Stimulated activated CD8-positive, alpha-beta memory T cell treated with anti-CD3 and anti-CD28 coated beads, Interleukin-7, amount 100 ng/mL, for 1 hour (primary cell): ENCODE results near the gene DNMT1.
"Not testable (repeated sequence)": the region's sequence is repeated elsewhere in the genome, so short reads cannot be mapped to it uniquely, and the experiment has no call there.

Experiments used
- DNase-seq, 2 donors: peaks; one replicate each; pipeline ENCODE4 v3.0.0-alpha.2; 2020; ENCODE audit warnings: low read depth in 2 of 2

DNMT1 gene

DNA sequence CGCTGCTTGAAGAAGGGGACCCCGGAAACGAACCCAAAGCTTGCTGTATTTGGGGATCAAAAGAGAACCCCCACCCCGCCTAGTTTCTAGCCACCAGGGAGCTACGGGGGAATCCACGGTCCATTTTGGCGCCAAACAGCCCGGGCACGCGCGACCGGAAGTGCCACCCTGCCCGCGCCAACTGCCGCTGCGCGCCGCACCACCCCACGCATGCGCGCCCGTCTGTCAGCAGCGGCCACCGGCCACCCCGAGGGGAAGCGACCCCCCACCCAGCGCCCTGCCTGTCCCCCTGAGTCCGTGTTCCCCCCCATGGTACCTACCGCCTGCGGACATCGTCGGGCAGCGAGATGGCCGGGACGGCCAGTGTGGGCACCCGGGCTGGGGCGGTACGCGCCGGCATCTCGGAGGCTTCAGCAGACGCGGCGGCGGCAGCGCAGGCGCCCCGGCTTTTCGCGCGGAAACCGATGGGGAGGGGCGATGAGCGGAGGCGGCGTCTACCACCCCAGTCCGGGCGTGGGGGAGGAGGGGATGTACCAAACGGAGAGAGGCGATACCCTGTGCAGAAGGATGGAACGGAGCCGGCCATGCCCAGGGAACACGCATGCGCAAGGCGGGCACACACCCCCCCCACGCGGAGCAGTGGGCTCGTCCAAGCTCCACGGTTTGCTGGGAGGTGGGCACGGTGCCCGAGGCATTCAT lies at the start of gene DNMT1:
TSS of gene DNMT1 (minus strand) at position 454 of the 699 bp plus-strand sequence. CDS start at position 400, 54 bp downstream.
- DNase-seq, result peak; percentile 84 to 94

DNA sequence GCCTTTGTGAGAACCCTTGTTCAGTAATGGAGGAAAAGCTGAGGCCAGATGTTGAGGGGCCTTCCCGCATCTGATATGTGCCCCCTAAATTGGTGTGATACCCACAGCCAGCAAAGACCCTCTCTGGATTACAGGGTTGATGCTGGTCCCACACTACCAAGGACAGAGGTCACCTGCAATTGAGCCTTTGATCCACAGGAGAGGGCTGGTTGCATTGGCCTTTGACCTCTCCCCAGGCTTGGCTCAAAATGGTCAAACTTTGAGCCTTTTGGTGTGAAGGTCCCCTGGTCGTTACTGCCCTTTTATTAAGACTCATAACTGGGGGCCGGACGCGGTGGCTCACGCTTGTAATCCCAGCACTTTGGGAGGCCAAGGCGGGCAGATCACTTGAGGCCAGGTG lies 48.9 kb upstream of the DNMT1 start:
- DNase-seq, result no peak

DNA sequence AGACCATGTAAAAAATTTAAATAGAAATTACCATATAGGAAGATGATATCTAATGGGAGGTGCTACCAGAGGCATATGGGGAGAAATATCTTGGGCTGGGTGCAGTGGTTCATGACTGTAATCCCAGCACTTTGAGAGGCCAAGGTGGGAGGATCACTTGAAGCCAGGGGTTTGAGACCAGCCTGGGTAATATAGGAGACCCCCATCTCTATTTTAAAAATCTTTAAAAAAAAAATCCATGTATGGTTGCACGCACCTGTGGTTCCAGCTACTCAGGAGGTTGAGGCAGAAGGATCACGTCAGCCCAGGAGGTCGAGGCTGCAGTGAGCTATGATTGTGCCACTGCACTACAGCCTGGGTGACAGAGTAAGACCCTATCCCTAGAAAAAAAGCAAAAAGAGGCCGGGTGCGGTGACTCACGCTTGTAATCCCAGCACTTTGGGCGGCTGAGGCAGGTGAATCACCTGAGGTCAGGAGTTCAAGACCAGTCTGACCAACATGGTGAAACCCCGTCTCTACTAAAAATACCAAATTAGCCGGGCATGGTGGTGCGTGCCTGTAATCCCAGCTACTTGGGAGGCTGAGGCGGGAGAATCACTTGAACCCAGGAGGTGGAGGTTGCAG lies 47.2 kb upstream of the DNMT1 start:
- DNase-seq, result not testable (repeated sequence)

DNA sequence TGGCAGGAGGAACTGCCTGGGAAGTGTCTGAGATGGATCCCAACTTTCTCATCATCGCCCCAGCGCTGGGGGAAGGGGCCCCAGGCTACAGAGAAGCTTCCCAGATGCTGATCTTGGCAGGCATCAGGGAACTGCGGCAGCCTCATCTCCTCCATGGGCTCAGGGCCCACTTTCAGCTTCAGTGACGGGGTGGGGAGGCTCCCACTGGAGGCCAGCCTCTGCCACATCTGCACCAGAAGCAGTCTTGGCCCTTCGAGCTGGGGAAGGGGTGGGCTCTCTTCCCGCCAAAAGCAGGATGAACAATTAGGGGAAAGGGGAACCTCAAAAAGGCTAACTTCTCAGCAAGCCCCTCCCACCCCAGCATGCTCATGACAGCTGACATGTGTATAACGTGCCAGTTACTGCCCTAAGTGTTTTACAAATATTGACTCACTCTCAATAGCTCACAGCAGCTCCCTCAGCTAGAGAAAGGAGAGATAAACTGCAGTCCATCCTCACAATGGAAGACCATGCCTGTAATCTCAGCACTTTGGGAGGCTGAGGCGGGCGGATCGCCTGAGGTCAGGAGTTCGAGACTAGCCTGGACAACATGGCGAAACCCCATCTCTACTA lies 43.5 kb upstream of the DNMT1 start:
- DNase-seq, result no peak

DNA sequence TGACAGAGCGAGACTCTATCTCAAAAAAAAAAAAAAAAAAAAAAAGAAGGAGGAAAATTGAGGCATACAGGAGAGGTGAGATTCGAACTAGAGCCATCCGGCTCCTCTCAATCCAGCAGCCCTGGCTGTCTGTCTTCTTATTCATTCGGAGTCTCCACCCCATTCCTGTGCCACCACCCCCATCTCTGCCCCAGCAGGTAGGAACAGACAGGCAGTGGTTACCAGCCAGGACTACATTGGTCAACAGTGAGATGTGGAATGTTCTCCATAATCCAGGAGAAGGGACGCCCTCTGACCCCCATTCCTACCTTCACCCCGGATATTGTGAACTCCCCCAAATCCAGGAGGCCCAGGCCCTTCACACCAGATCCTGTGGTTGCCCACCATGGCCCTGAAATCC lies 42.9 kb upstream of the DNMT1 start:
- DNase-seq, result no peak

DNA sequence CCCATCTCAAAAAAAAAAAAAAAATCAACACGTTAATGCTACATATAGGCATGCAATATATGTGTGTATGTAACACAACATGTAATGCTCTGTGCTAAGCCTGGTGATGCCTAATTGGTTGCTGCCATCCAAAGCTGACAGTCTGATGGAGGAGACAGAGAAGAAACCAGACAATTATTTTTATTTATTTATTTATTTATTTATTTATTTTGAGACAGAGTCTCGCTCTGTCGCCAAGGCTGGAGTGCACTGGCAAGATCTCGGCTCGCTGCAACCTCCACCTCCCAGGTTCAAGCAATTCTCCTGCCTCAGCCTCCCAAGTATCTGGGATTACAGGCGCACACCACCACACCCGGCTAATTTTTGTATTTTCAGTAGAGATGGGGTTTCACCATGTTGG lies 40.7 kb upstream of the DNMT1 start:
- not testable (repeated sequence) for DNase-seq

DNA sequence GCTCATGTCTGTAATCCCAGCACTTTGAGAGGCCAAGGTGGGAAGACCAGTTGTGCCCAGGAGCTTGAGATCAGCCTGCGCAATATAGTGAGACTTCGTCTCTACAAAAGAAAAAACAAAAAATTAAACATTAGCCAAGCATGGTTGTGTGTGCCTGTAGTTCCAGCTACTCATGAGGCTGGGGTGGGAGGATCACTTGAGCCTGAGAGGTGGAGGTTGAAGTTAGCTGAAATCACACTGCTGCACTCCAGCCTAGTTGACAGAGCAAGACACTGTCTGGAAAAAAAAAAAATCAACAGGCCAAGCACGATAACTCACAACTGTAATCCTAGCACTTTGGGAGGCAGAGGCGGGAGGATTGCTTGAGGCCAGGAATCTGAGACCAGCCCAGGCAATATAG lies 40.2 kb upstream of the DNMT1 start:
- no peak for DNase-seq

DNA sequence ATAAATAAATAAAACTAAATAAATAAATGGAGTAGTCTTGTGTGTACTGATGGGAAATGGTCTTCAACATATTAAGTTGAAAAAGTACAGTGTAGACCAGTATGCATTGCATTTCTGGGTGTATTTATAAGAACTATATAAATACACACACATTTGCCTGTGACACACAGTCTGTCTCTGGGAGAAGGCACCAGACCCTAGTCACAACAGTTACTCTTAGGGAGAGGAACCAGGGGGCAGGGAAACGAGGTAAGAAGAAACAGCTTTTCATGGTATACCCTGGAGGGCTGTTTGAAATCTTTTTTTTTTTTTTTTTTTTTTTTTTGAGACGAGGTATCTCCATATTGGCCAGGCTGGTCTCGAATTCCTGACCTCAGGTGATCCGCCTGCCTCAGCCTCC lies 39.2 kb upstream of the DNMT1 start:
- no peak for DNase-seq

DNA sequence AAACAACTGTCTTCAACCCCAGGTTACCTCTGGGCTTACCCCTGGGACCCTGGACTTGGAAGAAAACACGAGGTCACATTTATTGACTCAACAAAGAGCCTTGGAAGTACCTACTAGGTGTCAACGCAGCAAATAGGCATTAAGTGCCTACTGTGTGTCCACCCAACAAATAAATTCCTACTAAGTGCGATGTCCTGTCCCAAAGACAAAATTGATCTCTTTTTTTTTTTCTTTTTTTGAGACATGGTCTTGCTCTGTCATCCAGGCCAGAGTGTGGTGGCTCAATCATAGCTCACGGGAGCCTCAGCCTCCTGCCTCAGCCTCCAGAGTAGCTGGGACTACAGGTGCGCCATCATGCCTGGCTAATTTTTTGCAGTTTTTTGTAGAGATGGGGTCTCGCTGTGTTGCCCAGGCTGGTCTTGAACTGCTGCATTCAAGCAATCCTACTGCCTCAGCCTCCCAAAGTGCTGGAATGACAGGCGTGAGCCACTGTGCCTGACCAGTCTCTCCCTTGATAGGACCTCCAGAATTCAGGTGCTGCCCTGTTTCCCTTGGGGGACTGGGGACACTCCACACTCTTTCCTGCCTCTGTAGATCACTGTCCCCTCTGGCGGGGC lies 37.0 kb upstream of the DNMT1 start:
- no peak for DNase-seq

DNA sequence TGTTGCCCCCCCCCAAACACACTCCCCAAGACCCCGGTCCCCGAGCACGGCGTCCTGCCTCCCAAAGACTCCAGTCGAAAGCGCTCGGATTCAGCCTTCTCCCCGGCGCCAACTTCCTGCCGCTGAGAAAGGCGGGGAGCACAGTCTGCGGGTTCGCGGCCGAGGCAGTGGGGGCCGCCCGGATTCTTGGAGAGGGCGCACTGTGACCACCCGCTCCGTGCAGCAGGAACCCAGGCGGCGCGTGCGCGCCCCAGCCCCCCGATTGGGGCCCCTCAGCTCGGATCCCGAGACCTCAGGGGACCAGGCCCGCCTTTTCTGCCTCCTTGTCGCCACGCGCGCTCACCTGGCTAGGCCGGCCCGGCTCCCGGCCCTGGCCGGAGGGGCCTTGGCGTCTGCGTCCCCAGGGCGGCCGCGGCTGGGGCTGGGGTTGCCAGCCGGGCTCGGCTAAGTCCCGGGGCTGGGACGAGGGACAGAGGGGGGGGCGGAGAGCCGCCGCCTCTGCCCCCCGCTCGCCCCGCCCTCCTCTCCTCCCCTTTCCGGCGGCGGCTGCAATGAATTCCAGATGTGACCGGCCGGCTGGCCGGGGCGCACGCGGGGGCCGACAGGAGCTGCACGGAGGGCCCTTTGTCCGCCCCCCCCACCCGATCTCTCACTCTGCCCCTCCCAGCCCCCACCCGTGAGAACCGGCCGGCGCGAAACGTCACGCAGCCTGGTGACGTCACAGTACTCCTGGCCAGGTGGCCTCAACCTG lies 36.3 kb upstream of the DNMT1 start, which contains the start of gene S1PR2:
TSS of gene S1PR2 (minus strand) at position 471 of the 751 bp plus-strand sequence. CDS start 6,426 bp downstream, outside the sequence.
- peak in 1 of 2 donors; percentile 27 for DNase-seq

DNA sequence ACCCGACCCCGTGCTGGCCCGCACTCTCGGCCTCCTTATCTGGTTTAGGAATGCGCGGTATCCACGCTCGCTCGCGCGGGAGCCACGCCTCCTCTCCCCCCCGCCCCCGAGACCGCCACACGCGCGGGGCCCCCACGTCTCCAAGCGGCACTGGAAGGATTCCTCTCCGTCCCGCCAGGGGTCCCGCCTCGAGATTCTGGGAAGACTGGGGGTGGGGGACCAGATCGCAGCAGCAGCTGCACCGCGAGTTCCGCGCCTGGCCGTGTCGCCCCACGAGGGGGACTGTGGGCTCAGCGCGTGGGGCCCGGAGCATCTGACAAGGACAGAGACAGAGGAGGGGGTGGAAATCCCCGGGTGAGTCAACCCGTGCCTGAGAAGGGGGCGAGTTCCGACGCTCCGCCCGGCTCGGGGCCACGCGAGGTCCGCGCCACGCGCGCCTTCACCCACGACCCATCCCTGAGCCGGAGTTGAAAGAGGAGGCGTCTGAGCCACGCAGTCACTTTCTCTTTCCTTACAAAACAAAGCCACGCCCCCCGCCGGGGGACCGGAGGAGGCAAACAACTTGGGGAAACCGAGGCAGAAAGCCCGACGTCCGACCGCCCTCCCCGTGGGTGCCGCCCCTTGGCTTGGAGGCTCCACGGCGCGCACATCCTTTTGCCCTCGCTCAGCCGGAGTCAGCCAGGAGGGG lies 35.6 kb upstream of the DNMT1 start:
- peak in 1 of 2 donors; percentile 18 for DNase-seq

DNA sequence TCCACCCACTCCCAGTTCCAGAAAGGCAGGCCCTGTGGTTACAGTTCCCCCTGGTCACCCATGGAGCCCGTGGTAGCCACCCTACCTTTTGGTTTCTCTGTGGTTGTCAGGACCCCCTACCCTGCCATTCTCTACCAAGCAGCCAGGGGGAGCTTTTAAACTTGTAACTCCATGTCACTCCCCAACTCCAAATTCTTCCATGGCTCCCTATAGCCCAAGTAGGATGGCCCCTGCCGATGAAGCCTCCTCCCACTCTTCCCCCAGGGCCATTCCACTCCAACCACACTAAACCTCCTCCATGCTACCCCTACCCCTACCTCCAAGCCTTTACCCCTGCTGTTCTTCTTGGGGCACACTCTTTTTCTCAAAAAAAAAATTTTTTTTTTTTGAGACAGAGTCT lies 34.2 kb upstream of the DNMT1 start:
- DNase-seq, result no peak

DNA sequence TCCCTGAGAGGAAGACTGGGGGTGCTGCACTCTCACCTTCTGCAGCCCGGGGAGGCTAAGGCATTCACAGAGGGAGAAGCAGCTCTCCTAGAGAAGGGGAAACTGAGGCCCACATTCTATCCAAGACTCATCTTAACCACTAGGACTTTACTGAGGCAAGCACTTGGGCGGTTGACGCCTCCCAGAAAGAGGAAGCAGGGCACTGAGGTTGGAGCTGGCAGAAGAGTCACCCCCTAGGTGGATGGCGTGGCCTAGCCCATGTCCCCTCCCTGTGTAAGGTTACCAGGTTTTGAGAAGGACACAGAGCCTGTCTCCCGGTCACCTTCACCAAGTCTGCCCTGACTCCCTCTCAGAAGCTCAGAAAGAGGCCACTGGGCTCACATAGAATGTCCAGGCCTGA lies 33.6 kb upstream of the DNMT1 start:
- no peak for DNase-seq

DNA sequence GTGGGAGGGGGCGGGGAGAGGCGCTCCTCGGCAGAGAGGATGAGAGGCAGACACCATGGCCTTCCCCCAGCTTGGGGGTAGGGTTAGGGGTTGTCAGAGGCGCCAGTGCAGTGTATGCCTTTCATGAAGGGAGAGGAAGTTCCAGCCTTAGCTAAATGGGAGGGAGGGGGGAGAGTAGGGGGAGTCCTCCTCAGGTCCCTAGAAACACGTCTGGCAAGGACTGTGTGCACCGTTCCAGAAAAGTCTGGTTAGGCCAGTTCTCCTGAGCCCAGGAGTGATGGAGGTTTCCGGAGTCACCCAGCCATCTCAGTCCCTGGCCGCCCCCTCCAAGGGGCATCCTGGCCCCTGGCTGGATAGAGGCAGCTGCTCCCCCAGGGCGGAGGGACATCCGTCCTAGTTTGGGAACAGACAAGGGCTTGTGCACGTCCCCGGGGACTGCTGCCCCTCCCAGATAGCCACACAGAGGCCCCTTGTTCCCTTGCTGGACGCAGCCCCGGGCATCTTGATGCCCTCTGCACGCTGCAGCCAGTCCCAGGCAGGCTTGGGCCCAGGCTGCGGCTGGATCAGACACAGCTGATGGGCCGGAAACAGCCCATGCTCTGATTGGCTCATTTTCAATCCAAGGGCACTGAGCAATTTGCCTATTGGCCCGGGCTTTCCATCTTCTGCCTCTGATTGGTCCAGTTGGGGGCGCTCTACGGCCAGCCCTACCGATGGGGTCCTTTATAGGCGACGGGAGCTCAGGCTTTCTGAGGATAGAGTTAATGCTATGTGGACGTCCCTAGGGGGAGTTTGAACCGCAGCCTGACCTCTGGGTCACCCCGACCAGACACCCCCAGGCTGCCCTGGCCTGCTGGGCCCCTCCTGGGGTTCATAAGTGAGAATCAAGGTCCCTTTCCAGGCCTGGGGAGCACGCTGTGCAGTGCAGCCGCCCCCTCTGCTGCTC lies 32.5 kb upstream of the DNMT1 start:
- no peak for DNase-seq

DNA sequence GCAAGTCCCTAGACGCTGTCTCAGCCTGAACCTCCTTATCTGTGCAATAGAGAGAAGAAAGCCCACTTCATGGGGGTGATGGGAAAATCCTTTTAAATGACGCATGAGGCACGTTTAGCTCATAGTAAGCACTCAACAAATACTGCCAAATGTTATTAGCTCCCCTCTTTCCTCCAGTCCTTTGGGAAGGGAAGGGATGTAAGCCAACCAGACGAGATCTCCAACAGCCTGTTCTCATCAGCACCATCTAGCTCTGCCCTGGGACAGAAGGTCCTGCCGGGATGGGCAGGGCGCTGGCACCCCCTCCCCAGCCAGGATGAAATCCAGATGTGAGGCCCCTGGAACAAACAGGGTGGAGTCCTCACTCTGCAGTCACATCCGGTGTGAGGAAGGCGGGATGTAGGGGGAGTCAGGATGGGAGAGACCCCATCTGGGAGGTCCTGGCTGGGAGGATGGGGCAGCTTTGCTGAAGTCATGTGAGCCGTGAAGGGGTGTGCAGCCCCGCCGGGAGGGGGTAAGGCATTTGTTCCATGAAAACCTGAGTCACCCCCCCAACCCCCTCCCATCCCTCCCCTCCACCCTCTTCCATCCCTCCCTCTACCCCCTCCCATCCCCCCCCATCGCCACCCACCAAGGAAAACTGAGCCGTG lies 31.7 kb upstream of the DNMT1 start:
- no peak for DNase-seq

DNA sequence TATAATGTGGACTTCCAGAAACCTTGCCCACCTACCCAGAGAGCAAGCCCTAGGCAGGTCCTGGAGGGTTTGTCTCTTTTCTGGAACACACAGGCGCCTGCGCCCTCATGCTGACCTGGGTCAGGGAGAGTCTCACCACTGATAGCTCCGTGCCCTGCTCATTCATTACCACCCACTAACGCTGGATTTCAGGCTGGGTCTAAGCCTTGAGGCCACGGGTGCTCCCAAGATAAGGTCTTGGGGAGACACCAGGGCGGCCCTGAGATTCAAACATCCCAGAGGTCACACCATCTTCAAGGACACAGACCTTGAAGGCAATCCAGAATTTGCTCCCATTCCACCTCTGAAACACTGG lies 31.2 kb upstream of the DNMT1 start:
- DNase-seq, result no peak

DNA sequence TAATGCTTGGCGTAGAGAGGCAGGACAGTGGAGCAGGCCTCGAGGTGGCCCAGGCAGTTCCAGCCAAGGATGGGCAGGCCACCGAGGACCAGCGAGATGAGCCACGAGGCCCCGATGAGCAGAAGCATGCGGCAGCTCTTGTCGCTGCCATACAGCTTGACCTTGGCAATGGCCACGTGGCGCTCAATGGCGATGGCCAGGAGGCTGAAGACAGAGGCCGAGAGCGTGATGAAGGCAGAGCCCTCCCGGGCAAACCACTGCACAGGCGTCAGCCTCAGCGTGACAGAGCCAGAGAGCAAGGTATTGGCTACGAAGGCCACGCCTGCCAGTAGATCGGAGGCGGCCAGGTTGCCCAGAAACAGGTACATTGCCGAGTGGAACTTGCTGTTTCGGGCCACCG lies 29.6 kb upstream of the DNMT1 start:
- no peak for DNase-seq

DNA sequence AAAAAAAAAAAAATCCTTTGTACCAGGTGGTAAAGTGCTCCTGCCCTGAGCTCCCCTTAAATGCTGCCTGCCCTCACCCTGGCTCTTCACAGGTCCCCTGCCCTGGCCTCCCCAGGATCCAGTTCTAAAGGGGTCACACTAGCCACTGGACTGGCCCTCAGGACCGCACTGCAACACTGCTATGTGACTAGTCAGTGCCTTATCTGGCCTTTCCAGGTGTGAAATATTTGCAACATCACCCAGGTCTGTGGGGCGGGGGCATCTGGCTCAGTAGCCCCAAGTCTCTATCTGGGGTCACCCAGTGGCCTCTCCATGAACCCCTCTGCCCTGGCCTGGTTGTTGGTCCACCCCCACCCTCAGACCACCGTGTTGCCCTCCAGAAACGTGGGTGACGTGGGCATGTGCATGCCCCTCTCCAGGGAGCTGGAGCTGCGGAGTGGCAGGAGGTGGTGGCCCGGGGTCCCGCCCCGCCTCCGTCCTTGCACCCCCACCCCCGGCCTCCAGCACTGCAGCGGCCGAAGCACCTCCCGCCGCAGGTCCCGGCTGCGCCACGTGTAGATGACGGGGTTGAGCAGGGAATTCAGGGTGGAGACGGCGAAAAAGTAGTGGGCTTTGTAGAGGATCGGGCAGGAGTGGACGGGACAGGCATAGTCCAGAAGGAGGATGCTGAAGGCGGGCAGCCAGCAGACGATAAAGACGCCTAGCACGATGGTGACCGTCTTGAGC lies 28.9 kb upstream of the DNMT1 start:
- no peak for DNase-seq
